ENCODE data around the gene CRACR2B. TPM values are rescaled to one million over a fixed set of nuclear protein-coding genes. Genes with fewer than 3 reads are reported as not detected.

Gene CRACR2B
- total RNA-seq, 4 donors from 2014 or later = 0.48 to 5.7 (median 3.5) TPM

GRCh38 chr11:828506-829175 is 922 bp downstream of the CRACR2B start:
- Histone ChIP-seq H3K36me3 (peaks cover 10 to 25% (median 16%) of the 10 kb centered on the region in 3 donors), H3K9me3 (no peaks in the 10 kb centered on the region), H3K4me1 (peaks cover 56 to 92% (median 65%) of the 10 kb centered on the region in 3 donors), H3K27me3 (peaks cover 0 to 88% (median 7%) of the 10 kb centered on the region in 4 donors), H3K4me3 (peak overlapping the region in 2 of 4 donors; percentile 45 to 62), H3K27ac (peak overlapping the region in 3 of 4 donors; percentile 65 to 80 (median 73))
- 68% methylated on average over 5 of the region's 21 CpGs; no CpG with 5 or more reads in 1 of the 2 donors for WGBS, 2 donors
- DNase-seq = no peak
- intact Hi-C loops (cut with DNase I) = no loop called here
- TF ChIP-seq CTCF (IDR thresholded peaks at IDR 0.05) (no peak), POLR2A (IDR thresholded peaks at IDR 0.05) (no peak)

- H3K9me3 ChIP-seq = no peaks in the 10 kb centered on the region
- intact Hi-C loops (cut with DNase I) = no loop called here
- peaks cover 0 to 83% (median 7%) of the 10 kb centered on the region in 4 donors for H3K27me3 ChIP-seq
- 10 to 24% methylated on average over 10 to 16 of the region's 40 CpGs for WGBS, 2 donors
- peak overlapping the region in 3 of 4 donors; percentile 65 to 80 (median 73) for H3K27ac ChIP-seq
- no peak for DNase-seq
- H3K4me1 ChIP-seq = peaks cover 63 to 98% (median 72%) of the 10 kb centered on the region in 3 donors
- peak overlapping the region; percentile 1 to 62 (median 44) for H3K4me3 ChIP-seq
- peaks cover 3 to 18% (median 10%) of the 10 kb centered on the region in 3 donors for H3K36me3 ChIP-seq
- TF ChIP-seq POLR2A (IDR thresholded peaks at IDR 0.05) (peak in 1 of 4 donors; percentile 20), CTCF (IDR thresholded peaks at IDR 0.05) (no peak)
These were observed 1.6 kb downstream of the CRACR2B start for GRCh38 chr11:829176-829846.

GRCh38 chr11:829847-830294 is 2.2 kb downstream of the CRACR2B start:
- H3K27ac ChIP-seq = peak overlapping the region in 3 of 4 donors; percentile 65 to 80 (median 73)
- no peaks in the 10 kb centered on the region for H3K9me3 ChIP-seq
- DNase-seq = no peak

GRCh38 chr11:830295-831117 is 2.8 kb downstream of the CRACR2B start:
- peaks cover 0 to 71% (median 7%) of the 10 kb centered on the region in 4 donors for H3K27me3 ChIP-seq
- no peak for DNase-seq
- H3K9me3 ChIP-seq = no peaks in the 10 kb centered on the region
- 0% methylated on average over 5 of the region's 78 CpGs; no CpG with 5 or more reads in 1 of the 2 donors for WGBS, 2 donors
- TF ChIP-seq CTCF (IDR thresholded peaks at IDR 0.05) (no peak), POLR2A (IDR thresholded peaks at IDR 0.05) (no peak)
- H3K4me1 ChIP-seq = peaks cover 73 to 98% (median 79%) of the 10 kb centered on the region in 3 donors
- peaks cover 0 to 6% (median 0%) of the 10 kb centered on the region in 3 donors for H3K36me3 ChIP-seq
- peak overlapping the region in 3 of 4 donors; percentile 65 to 80 (median 73) for H3K27ac ChIP-seq
- H3K4me3 ChIP-seq = peak overlapping the region; percentile 1 to 62 (median 44)
- intact Hi-C loops (cut with DNase I) = no loop called here

More at GRCh38 chr11:829847-830294, 2.2 kb downstream of the CRACR2B start:
- peaks cover 0 to 13% (median 4%) of the 10 kb centered on the region in 3 donors for H3K36me3 ChIP-seq
- no peak for TF ChIP-seq CTCF (IDR thresholded peaks at IDR 0.05)
- TF ChIP-seq POLR2A (IDR thresholded peaks at IDR 0.05) = peak in 2 of 4 donors; percentile 11 to 43
- intact Hi-C loops (cut with DNase I) = no loop called here
- H3K4me3 ChIP-seq = peak overlapping the region; percentile 1 to 62 (median 44)
- peaks cover 69 to 98% (median 78%) of the 10 kb centered on the region in 3 donors for H3K4me1 ChIP-seq
- H3K27me3 ChIP-seq = peaks cover 0 to 77% (median 7%) of the 10 kb centered on the region in 4 donors
- WGBS, 2 donors = 2% methylated on average over 10 of the region's 39 CpGs; no CpG with 5 or more reads in 1 of the 2 donors
